Measurements from ENCODE around the gene S100A4.
A peak's percentile ranks its signal among the peaks of the same experiment; 100 is the strongest.

The S100A4 gene

DNA sequence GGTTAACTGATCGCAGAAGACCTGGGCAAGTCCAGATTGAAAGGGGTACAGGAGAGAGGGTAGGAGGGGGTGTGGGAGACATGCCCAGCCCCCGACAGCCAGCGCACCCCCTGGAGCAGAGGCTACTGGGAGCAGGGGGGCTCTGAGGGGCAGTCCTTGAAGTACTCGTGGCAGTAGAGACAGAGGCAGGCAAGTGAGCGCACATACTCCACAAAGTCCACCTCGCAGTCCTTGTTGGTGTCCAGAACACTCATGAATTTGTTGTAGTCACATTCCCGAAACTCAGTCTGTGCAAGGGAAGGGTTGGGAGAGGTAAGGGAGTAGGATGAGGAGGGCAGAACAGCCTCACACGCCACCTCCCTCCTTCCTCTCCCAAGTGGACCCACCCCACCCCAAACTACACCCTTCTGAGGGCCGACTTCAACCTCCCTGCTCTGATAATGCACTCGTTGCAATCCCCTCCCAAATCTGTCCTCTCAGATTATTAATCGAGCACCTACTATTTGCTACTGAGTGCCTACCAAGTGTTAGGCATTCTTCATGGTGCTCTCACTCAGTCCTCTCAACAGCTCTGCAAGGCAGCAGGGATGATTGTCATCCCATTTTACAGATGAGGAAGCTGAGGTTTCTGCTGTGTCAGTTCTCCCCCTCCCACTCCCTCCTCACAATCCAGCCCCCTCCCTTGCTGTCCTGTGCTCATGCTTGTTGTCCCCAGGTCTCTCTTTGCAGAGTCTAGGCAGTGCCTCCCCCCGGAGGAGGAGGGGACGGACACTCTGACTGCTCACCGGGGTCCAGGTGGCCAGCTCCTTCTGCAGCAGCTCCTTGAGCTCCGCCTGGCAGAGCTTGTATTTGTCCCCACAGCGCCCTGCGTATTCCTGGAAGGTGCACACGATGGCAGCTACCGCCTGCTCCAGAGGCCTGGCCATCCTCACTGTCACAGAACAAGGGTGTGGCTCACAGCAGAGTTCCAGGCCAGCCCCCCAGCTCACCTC lies 2.2 kb upstream of the S100A4 start:
- peak; percentile 63 for DNase-seq (ENCODE audit: low spot score)

DNA sequence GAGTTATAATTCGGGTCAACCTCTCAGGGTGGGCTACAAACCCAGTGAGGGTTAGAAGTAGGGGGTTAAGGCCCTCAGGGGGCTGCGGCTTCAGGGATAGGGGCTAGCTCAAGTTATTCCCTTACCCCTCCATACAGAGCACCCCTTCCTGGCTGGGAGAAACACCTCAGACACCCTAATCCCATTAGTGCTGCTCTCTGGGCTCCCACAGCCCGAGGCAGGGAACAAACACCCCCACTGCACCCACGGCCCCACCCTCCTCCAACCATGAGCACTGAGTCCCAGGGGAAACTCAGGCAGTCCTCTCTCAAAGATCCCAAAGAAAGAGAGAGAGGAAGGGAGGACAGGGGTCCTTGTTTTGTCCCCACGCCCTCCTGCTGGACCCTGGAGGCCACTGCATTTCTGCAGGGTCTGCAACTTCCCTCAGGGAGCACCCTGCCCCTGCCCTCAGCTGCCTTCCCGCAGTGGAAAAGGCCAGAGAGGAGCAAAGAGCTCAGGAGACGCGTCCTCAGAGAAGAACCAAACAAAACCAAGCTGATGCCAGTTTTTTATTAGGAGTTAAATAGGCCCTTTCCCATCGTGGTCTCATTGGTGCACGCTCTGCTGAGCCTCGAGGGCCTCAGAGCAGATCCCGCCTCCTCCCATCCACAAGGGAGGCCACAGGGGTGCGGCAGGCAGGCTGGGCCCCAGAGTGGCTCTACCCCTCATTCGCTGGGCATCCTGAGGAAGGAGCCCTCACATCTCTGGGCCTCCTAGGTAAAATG lies 1.4 kb upstream of the S100A4 start:
- DNase-seq (ENCODE audit: low spot score), result peak; percentile 43

DNA sequence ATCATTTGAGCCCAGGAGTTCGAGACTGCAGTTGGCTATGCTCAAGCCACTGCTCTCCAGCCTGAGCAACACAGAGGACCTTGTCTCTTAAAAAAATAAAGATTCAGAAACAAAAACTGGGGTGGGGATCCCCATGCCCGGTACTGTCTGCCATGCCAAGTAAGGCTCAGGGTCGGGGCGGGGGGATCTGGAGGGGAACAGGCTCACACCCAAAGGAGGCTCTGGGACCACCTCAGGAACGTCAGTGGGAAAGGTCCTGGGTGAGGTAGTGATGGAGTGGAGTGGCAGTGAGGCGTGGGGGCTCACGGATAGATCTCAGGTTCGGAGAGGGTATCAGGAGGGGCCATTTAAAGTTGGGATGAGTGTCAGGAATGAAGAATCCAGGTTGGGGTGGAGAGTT lies 765 bp upstream of the S100A4 start:
- DNase-seq (ENCODE audit: low spot score), result no peak

DNA sequence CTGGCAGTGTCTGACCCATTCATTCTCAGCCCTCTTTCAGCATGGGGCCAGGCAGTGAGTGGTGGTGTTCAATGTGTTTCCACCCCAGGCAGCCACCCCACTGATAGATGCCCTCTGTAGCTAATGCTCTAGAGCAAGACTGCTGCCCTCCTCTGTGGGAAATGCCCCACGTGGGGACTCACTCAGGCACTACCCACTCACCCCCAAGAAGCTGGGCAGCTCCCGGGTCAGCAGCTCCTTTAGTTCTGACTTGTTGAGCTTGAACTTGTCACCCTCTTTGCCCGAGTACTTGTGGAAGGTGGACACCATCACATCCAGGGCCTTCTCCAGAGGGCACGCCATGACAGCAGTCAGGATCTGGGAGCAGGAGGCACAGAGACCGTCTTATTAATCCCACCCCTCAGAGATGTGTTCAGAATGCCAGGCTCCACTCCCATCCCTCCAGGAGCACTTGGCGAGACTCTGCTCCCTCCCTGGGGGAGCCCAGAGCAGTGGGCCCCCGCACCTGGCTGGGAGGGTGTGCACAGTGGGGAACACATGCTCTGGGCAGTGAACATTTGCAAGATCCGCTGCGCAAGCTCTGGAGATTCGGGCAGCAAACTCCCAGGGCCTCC lies 1.0 kb downstream of the S100A4 start:
- no peak for DNase-seq (ENCODE audit: low spot score)

DNA sequence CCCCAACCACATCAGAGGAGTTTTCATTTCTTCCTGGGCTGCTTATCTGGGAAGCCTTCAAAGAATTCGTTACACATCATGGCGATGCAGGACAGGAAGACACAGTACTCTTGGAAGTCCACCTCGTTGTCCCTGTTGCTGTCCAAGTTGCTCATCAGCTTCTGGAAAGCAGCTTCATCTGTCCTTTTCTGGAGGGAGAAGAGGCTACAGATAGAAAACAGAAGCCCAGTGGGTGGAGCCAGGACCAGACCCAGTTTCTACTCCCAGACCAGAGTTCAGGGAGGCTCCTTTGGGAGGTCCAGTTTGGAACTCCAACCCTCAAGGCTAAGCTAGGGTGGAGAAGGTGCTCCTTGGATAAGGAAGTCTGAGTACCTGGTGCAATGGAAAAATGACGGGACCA lies 1.9 kb downstream of the S100A4 start:
- no peak for DNase-seq (ENCODE audit: low spot score)

DNA sequence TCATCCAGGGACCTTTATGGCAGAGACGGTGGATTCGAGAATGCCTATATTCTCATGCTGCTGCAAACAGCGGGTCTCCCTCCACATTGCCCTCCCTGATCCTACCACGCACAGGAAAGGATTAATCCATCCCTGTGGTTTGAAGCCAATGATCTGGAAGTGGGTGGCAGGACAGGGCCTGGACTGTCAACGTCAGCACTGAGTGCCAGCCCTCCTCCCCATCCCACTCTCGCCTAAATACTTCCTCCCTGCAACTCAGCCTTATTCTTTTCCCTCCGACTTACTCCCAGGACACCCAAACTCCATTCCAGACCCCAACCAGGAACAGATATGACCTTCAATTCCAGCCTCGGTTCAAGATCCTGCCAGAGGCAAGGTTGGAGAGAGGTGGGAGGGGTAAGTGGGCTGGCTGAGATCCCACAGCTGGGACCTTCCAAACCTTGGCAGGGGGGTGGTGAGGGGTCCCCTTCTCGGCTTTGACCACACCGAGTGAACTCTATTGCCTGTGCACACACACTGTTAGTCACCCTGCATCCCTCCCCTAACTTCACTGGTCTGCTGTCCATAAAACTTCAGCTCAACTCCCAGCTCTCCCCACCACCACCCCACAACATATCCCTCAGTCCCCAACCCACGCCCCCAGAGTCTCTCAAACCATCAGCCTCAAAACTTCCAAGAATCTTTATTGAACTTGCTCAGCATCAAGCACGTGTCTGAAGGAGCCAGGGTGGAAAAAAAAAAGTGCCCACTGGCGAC lies 2.5 kb downstream of the S100A4 start:
- no peak for DNase-seq (ENCODE audit: low spot score)

DNA sequence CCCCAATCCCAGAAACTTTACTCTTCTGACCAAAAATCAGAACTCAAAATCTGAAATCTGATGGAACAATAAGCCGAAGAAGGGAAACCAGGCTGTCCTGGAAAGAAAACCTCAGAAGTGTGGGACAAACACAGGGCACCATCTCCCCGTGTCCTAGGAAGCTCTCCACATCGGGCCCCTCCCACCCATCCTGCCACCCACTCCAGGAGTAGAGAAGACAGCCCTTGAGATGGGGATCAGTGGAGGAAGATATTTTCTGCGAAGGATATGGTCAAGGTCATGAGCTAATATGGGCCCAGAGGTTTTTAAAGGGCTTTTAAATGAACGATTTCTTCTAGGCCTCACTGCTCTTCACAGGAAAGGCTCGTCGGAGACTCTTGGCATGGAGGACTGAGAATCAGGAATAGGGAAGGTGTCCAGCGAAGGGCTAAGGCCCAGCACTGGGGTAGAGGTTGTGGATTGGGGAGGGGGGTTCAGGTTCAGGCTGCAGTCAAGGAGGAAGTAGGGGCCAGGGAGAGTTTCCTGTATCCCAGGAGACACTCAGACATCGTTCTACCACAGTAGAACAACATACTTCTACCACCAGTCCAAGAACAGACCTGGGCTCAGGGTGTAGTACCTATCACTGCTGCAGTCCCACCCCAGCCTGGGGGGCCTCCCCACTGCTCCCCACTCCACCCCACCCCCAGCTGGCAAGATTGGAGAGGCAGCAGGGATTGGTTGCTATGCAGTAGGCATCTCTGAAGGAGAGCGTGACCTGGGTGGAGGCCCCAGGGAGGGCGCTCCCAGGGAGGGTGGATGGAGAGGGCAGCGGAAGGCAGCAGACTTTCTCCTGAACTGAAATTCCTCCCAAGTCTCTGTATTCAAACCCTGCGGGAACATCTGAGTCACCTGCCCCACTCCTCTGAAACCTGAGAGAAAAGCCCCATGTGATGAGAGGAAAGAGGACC lies 3.7 kb downstream of the S100A4 start:
- DNase-seq (ENCODE audit: low spot score), result no peak

DNA sequence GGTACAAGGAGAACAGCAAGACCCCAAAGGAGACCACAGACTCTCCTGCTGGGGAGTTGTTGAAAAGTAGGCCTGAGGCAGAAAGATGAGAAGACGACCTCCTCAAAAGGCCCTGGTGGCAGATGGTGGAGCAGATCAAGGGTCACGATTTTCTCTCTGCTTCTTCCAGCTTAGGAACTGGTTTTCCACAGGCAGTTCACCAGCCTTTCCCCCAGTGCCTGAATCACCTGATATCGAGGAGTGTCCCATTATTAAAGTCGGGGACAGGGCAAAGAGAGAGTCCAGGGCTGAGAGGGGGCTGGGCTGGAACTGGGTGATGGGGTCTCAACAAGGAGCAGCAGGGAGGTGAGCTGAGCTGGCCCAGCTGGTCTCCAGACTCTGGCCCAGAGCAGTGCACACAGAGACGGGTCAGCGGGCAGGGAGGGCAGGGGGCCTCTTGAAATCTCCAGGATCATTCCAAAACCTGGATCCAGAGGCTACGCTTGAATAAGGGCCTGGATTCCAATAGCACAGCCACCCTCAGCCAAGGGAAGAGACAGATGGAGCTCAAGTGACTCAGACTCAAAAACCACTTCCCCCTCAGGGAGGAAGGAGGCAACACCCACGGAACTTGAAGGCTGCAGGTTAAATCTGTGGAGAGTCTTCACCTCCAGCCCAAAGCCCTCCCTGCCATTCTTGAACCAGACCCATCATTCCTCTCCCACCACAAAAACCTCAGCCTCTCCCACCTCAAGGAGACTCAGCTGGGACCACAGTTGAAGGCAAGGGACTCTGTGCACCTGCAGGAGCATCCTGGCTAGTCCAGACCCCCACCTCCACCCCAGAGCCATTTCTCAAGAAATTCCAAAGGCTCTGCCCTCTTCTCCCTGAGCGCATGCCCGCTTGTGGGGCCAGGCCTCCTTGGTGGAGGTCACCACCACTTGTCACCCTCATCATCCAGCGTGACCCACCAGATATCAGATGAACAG lies 4.9 kb downstream of the S100A4 start, which contains the start of gene S100A5:
S100A5 (minus strand) TSS at position 541 of the 968 bp plus-strand sequence. CDS start 743 bp downstream, outside the sequence.
- DNase-seq (ENCODE audit: low spot score), result no peak

DNA sequence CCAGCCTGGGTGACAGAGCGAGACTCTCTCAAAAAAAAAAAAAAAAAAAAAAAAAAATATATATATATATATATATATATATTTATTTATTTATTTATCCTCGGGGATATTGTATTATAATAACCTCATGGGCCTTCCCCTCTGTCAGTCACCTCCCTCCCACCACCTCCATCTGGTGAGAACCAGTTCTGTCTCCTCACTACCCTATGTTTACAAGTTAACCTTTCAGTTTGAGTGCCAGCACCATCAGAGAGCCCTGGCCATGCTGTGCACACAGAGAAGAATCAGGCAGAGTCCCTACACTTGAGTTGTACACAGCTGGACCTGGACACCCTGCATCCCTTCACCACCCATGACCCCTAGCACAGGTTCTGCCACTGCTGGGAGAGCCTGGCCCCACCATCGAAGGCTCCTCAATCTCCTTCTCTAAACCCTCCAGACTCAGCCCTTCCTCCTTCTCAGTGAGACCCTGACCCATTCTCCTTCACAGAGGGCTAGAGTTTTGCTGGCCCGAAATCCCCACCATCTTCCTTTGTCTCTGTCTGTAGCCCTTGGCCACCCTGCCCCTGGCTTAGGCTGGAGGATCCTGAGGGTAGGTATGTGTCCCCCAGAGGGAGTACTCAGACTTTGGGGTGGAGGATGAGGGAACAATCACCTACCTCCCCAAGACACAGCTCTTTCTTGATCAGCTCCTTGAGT lies 6.1 kb downstream of the S100A4 start:
- no peak for DNase-seq (ENCODE audit: low spot score)

DNA sequence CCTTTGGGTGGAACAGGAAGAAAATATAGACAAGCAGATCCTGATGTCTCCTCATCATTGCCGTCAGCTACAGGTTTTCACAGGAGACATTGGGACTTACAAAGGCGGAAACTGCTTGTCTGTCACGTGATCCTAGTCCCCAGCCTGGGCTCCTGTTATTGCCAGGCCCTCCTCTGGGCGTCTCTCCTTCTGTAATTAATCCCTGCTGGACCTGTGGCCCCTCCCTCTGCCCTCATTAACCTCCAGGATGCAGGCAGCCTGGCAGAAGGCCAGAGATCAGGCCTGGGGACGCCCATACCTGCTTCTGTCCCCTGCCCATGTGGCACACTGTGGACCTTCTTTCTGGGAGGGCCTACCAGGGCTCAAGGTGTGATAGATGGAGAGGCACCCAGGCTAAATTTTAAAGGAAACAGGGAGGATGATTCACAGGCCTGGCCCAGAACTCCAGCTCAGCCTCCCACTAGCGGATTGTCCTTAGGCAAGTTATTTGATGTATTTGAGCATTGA lies 7.2 kb downstream of the S100A4 start:
- no peak for DNase-seq (ENCODE audit: low spot score)

DNA sequence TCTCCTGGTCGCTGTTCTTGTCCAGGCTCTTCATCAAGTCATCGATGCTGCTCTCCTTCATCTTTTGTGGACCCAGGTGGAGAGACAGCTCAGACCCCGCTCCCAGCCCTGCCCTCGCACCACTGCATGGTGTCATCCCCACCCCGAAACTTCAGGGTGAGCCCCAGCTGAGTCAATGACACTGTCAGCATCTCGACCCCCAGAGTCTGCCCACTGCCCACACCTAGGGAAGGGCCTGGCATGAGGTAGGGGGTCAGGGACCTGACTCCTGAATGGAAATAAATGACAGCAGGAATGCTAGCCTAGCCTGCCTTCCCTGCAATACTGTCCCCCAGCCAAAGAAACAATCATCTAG lies 8.3 kb downstream of the S100A4 start:
- DNase-seq (ENCODE audit: low spot score), result no peak

DNA sequence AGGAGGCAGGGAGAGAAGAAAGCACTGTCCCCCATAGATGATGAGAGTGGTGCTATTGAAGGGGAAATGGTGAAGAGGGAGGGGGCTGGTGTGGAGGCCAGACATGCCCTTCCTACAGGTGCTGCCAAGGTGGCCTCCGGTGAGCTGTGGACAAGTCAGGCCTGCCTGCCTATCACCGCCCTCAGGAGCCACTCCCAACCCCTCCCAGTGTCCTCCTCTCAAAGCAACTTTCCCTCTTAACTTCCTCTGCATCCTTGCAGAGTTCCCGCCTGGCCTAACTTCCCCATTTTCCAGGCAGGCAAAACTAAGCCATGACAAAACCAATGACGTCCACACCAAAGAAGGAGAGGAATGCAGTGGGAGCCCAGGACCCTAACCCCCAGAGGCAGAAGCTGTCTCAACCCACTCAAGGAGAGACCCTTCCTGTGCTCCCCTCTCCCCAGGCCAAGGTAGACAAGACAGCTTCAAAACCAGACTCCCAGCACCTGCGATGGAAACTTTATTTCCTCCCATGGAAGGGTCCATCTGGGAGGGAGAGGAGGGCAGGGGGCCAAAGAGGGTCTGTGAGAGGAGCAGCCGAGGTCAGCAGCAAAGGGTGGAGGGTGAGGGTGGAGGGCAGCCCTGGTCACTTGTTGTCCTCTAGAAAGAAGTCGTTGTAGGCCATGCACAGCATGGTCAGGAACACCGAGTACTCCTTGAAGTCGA lies 8.8 kb downstream of the S100A4 start:
- DNase-seq (ENCODE audit: low spot score), result no peak

DNA sequence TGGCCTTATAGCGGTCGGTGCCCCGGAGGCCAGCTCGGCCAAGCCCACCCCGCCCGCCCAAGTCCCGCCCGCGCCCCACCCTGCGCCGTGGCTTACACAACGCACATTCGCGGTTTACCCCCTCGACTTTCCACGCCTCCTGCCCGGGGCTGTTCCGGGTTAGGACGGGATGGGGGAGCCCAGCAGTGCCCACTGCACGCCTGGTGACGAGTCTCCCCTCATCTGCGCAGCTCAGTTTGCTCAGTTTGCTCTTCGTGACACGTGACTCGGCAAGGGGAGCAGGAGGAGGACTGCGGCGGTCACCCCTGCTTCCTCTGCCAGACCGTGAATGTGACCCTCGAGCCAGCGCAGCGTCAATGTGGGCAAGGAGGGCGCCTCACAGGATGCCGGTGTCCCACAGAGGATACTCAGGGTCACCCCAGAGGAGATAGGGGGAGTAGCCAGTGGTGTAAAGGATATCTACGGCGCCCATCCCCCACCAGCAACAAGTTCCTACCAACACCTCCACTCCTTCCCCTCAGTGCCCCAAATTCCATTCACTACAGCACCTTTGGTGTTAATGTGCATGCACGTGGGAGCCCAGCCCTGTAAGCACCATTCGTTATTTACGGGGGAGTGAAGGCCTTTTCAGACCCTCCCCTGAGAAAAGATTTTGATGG lies 9.5 kb downstream of the S100A4 start:
- DNase-seq (ENCODE audit: low spot score), result peak; percentile 62

DNA sequence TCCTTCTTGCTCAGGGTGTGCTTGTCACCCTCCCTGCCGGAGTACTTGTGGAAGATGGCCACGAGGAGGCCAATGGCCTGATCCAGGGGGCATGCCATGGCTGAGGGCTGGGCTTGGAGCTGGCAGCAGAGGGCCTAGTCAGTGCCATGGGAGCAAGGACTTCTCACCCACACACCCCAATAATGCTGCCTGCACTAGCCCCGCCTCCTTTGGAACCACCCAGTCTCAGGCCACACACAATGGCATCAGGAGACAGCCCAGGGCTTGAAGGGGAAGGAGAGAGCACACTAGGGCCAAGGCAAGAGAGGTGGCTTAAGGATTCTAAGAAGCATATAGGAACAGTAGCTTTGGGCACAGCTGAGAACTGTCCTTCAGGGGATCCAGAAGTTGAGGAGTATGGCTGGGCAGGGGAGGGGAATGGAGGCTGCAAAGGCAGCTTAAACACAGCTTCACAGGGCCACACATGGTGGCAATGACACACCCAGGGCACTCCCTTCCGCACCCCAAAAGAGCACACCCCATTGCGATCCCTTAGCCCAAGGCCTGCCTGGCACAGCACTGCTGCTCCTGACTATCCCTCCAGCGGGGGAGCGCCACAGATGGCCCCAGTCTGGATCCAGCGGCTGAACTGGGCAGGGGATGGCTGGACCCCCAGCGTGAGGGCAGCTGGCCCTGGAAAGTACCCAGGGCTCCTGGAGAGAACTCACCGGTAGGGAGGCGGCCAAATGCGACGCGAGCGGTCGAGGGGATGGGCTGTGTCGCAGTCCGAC lies 10.2 kb downstream of the S100A4 start, which contains the start of gene S100A6:
S100A6 (minus strand) TSS at position 750 of the 770 bp plus-strand sequence; CDS start at position 98, 652 bp downstream.
- DNase-seq (ENCODE audit: low spot score), result peak; percentile 77

DNA sequence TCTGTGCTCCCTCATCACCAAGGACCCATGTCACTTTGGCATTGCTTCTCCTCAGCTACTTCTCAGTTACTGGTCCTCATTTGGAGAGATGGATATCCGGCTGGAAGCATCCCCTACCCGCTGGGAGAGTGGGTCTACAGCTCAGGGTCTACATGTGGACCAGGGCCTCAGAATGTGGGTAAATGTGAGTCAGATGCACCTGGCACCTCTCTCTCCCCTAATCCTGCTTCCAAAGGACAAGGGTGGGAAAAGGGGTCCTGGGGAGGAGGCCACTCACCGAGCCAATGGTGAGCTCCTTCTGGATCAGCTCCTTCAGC lies 10.7 kb downstream of the S100A4 start:
- no peak for DNase-seq (ENCODE audit: low spot score)

DNA sequence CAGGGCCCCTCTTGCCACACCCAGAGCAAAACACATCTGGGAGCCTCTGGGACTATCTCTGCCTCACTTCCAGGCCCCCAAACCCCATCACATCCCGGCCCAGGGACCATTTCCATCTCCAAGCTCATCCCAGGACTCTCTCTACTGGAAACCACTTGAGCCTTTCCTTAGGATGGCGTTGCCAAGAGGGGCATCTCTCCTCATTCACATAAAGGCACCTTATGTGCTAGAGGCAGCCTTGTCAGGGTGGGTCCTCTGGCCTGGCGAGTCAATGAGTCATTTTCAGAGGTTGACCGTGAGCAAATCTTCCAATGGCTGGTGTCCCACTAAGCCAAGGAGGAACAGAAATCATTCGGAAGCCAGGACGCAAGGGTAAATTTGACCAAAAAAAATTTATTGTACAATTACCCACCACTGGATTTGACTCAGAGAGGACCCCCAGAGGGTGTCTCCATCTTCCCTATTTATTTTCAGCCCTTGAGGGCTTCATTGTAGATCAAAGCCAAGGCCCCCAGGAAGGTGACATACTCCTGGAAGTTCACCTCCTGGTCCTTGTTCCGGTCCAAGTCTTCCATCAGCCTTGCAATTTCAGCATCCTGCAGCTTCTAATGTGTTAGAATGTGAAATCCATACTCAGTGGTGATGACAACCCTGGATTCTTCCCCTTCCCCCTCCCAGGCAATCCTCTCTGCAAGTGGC lies 11.2 kb downstream of the S100A4 start:
- no peak for DNase-seq (ENCODE audit: low spot score)
